Stimulated activated CD4-positive, alpha-beta T cell treated with anti-CD3 and anti-CD28 coated beads, Interleukin-4, amount 100 ng/mL, for 24 hours (primary cell): ENCODE measurements around the gene JAG1.
A peak's percentile ranks its signal among the peaks of the same experiment; 100 is the strongest.

Experiments used
- DNase-seq: peaks from one replicate; pipeline ENCODE4 v3.0.0-alpha.2; 2020

The JAG1 gene

DNA sequence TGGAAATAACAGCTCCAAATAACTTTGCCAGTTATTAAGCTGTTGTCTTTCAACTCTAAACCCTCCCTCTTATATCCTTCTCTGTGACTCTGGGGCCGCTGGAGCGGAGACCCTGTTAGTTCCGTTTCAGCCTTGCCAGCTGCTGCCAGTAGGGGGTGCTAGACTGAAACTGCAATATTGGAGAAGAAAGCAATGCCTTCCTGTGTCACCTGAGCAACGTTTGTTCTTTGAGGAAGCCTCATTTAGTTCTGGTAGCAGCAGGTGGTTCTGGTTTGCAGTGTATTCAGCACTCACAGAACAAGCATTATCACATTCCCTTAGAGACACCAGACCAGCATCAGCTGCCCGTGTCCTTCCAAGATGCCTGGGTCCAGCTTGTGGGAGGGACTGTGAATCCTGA, 22.9 kb upstream of the JAG1 start:
- DNase-seq = no peak

DNA sequence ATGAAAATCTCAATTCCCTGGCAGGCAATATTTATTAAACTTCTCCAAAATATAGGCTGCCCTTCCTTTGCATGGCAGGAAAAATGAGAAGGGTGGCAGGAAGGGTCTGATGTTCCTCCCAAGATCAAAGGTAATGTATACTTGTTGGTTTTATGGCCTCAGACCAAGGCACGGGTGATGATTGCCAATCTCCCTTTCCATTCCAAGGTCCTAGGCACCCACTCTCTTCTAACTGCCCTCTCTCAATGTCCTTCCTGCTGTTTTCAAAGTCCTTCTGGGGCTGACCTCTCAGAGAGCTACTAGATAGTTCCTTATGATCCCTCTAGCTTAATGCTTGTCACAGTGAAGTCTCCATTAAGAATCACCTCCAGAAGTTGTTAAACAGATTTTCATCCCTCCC, 15.6 kb upstream of the JAG1 start:
- DNase-seq = no peak

DNA sequence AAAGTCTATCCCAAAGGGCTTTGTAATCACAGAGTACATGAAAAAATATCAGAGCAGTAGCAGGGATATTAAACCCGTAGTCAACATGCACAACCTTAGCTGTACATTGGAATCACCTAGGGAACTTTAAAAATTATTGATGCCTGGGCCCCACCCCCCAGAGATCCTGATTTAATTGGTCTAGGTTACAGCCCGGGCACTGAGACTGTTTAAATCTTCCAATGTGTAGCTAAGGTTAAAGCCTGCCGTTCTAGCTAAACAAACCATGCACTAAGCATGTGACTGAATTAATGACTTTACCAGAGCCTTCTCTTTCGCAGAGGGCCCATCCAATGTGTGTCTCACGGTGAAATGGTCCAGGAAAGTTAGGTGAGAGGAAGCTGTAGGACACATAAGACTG, 14.1 kb upstream of the JAG1 start:
- DNase-seq = no peak

DNA sequence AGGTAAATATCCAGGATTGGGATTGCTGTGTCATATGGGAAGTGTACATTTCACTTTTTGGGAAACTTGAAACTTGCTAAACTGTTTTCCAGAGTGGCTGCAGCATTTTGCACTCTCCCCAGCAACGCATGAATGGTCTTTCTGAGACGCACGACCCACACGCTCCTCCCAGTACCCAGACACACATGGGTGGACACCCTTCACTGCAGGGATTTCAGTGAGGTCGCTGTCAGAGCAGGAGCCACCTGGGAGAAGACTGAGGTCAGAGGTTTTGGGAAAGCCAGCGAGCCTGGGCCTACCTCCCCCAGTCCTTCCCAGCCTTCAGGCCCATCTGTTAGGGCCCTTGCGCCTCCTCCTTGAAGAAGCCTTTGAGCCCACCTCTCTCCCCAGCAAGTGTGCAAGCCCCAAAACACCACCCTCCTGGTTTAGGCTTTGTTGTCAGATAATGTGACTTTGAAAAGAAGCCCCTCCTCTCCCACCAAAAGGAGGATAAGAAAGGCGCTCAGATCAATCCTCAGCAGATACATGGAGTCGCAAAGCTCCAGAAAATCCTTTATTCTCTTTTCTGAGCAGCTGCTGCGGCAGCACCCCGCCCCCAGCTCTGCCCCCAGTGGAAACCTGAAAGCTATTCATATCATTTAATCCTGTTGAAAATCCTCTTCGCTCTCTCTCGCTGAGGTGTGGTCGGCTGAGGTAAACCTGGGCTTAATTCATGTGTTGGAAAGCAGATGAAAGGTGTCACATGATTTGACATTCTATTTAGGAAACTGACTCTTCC, 12.7 kb upstream of the JAG1 start:
- DNase-seq = no peak

DNA sequence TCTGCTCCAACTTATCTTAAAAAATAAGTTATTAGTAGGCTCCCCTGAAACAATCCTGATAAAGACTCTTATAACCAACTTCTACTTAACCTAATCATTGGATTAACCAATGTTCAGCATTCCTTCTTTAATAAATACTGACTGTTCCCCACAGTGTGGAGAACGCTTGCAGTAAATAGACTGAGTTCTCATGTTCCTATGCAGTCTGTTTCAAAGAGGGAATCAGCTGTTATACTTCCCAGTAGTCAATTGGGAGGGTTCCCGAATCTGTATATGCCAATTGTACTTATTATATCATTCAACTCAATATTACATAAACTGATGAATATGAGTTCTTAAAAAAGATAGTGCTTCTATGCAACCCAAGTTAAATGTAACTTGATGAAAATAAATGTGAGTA, 9.7 kb upstream of the JAG1 start:
- no peak for DNase-seq

DNA sequence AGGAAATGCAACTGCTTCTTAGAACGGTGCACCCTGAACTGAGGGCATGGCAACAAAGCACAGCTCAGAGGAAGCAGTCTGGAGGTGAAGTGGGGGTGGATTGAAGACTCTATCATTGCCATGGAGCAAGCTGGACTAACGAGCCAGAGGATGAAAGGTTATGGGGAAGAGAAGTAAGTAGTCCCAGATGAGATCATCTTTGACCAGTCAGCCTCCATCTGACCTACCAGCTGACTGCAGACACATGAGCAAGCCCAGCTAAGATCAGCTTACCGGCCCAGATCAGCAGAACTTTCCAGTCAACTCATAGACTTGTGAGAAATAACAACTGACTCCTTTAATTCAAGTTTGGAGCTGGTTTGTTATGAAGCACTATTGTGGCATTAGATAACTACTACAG, 9.1 kb upstream of the JAG1 start:
- no peak for DNase-seq

DNA sequence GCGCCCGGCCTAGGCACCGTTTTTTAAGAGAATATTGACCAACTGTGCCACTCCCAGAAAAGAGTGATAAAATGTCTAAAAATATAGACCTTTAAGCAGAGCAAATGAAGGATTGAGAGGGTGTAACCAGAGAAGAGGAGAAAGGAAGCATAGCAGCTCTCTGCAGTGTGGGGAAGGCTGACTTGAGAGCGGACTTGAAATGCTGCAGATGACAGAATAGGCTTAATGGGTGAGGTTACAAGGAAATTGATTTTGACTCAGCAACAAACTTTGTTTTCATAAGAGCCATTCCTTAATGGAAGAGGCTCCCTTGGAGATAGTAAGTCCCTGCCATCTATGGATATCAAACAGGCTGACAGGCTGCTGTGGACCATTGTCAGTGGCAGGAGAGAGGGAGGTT, 7.7 kb upstream of the JAG1 start:
- DNase-seq = no peak

DNA sequence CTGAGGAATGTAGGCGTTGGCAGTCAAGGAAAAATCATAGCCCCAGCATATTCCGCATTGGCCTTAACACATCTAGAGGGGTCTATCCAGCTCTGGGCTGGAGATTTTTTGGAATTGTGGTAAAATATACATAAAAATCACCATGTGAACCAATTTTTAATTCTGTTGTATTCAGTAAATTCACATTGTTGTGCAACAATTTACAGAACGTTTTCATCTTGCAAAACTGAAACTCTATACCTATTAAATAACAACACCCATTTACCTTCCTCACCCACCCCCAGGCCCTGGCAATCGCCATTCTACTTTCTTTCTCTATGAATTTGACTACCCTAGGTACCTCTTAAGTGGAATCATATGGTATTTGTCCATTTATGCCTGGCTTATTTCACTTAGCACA, 6.8 kb upstream of the JAG1 start:
- DNase-seq = no peak

DNA sequence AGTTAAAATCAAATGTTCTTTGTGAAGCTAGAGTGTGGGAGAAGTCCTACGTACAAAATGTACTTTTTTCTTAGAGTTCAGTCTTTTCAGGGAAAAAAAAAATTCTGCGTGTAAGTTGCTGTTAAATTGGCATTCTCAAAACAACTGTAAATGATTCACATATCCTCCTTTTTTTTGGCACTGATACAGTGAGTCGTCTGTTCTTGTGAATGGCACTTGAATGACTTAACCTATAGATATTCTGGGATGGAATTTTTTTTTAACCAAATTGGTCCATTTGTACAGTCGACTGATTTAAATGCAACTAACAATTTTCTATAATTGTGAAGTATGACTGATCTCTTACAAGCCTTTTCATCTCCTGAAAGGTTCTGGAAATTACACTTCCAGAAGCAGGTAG, 5.5 kb upstream of the JAG1 start:
- no peak for DNase-seq

DNA sequence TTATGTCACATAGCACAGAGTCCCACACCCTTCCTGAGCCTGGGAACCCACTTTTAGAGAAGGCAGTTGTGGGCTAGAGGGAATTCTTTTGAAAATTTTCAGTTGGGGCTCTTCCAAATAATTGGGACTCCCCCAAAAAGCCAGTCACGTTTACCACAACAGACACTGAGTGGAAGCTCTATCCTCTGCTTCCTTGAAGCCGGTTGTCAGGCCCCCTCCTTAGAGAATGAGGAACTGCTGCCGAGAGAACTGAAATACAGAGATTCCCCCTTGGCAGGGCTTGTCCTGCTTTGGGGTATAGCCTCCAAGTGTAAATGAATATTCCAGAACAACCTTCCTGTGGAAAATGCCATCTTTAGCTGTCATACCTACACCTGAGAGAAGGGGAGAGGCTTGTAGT, 2.7 kb upstream of the JAG1 start:
- no peak for DNase-seq

DNA sequence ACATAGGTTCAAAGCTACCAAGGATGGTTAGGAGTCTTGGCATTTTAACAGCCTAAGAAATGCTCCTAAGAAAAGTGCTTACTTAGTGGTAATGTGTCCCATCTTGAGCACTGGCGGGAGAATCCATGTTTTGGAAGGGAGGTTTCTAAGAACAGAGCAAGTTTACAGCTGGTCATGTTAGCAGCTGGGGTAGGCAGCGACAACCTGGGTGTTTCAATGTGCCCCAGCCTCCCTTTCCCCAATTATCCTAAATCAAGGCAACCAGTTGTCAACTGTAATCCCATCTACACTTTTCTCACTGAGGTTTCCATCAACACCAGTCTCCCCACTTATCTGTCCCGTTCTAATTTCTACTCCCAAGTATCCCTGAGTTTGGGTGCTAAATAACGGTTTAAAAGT, 1.6 kb upstream of the JAG1 start:
- no peak for DNase-seq

DNA sequence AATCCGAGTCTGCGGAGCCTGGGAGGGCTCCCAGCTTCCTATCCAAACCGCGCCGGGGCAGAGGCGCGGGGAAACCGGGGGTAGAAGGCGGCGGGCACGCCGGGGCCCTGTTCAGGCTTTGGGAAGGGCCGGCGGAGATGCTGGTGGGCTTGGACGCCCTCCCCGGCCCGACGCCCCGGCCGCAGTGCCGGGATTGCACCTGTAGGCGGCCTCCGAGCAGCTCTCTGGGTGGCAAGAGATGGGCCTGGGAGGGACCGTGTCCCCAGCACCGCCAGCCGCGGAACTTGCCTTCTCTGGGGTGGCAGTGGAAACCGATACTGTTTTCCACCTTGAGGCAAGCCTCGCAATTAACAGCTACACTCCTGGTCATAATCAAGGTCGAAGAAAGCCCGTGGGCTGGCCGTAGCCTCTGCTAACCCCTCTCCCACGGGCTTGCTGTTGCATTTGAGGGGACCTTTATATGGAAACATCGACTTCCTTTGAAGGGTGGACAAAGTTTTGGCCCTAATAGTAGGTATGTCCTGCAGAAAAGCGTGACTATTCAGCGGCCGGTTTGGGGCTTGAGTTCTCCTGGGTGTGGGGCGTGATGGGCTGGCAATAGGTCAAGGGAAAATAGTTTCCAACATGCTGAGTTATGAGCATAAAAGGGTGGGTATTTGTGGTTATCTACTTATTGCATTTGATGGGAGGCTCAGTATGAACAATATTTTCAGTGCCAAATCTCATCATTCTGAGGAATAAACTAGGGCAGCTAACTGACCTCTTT, 1.1 kb upstream of the JAG1 start:
- peak; percentile 22 for DNase-seq

DNA sequence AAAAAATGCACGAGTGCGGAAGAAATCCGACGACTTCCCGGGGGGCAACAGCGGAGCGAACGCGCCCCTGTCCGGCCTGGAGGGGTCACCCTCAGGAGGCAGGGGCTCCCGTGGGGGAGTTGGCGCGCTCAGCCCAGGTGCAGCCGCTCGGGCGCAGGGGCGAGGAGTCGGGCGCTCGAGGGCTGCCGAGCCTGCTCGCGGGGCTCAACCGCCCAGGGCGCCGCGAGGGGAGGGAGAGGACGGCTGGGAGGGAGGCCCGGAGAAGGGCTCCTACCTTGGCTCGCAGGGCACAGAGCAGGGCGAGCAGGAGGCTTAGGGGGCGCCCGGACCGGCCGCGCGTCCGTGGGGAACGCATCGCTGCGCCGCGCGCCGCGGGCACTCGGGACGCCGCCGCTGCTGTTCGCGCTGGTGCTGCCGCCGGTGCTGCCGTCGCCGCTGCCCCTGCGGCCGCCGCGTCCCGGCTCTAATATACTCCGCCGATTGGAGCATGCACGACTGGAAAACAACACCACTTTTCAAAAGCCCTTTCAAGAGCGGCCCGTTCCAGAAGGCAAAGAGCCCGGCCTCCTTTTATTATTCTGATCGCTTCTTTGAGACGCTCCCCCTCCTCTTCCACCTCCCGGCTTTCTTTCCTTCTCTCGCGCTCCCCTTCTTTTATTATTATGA, 490 bp downstream of the JAG1 start:
- no peak for DNase-seq

DNA sequence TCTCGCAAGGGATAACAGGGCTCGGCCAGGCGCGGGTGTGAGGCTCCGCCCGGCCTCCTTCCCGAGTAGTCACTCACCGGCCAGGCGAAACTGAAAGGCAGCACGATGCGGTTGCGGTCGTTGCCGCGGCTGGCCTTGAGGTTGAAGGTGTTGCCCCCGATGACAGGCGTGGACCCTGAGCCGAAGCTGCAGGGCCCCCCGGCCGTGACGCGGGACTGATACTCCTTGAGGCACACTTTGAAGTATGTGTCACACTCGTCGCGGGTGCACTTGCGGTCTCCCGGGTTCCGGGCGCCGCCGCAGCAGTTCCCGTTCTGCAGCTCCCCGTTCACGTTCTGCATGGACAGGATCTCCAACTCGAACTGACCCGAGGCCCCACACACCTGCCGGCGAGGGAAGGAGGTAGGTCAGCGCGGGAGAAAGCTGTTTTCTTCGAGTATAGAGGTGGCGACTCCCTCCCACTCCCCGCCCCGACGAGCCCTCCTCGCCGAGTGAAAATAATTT, 1.1 kb downstream of the JAG1 start:
- peak; percentile 48 for DNase-seq

DNA sequence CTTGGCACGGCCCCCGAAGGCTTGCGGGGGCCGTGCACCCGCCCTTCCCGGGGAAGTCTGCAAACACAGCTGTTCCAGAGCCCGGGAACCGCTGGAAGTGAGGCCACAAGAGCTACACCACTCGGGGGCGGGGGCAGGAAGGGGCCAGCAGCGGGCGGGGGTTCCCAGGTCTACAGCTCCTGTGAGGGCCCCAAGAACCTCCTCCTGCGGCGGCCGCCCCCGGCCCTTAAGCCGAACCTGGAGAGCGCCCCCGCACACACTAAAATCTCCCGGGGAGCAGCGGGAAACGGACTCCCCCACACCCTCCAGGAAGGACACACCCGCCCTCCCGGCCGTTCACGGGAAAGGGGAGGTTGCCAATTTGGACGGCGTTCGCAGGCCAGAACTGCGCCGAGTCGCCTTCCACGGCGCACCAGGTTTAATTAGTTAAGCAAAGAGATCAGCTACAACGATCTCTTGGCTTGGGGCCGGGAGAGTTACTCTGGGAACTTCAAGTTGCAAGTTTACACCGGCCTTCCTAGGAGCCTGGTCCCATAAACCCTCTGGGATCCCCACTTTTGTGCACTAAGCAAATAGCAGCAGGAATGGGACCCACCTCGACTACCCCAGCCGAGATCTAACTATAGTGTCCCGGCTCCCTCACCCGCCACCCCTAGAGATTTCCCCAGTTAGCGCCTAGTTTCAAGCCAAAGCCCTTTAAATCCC, 1.7 kb downstream of the JAG1 start:
- no peak for DNase-seq

DNA sequence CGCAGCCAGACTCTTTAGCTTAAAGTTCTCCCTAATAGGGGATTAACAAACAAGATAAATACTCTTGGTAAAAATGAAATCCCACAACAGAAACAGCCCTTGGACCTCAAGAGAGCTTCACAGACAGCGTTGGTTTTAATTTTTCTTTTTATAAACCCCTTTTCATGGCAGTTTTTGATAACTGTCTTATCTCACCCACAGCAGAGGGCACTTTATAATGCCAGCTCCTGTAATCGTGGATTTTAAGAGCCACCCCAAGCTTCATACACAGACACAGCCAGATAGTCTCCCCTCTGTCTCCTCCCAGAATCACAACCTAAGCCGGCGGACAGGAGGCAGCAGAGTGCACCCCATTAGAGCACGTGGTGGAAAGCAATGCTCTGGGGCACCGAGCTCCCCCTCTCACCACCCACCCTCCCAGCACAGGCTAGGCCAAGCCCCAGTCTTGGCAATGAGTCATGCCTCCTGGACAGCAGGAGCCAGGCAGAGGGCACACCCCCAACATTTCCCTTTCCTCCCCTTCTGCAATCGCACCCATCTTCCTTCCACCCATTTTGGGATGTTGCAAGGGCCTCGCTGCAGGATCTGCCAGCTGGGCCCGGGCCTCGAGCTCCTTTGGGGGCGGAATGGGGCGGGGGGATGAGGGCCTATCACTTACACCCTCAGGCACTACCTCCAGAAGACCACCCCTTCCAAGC, 2.4 kb downstream of the JAG1 start:
- peak; percentile 22 for DNase-seq

DNA sequence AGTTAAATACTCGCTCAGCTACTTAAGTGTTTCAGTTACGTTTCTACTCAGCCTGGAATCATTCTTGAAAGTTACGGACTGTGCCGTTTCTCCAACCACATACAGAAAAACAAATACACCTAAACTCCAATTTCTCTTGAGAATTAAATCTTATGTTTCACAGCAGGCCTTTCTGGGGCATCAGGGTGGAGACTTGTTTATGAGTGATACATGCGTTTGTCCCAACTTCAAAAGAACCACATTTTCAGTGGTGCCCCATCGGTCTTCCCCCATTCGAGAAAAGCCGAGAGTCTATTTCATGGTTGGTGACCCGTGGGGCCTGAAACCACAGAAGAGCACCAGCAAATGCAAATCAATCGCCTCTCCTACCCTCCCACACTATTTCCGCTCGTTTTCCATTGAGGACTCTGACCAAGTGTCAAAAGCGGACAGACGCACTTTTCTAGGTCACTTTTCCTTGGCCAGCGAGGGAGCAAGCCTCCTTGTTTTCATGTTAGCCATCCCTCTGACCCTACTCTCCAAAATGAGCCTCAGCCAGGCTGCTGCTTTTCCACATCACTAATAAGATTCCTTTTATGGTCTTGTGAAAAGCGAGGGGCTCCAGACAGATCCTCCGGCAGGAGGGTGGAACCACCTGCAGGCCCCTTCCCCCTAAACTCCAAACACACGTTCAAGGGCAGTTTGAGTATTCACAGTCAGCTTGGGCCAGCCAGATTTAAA, 3.1 kb downstream of the JAG1 start:
- no peak for DNase-seq

DNA sequence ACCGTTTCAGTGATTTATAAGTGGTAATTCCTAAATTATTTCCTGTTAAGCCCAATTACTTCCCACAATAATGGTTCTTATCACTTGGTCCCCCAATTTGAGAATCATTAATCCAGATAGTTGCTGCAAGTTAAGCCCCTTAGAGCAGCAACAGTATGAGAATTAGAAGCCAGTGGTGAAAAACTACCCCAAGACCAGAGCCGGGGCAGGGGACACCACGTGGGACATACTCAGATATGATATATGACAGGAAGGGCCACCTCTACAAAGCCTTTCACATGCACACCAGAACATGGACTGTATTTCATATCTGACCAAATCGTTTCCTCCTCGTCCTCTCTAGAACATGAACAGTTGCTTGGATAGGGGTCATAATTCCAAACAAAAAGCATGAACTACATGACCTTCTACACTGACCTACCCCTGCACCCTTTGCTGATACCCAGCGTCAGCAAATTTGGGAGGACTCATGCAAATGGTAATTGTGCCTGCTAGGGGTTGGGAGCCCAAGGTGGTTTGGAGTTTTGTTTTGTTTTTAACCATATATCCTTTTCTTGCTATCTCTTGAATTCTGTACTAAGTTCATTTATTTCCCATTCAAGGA, 3.9 kb downstream of the JAG1 start:
- no peak for DNase-seq

DNA sequence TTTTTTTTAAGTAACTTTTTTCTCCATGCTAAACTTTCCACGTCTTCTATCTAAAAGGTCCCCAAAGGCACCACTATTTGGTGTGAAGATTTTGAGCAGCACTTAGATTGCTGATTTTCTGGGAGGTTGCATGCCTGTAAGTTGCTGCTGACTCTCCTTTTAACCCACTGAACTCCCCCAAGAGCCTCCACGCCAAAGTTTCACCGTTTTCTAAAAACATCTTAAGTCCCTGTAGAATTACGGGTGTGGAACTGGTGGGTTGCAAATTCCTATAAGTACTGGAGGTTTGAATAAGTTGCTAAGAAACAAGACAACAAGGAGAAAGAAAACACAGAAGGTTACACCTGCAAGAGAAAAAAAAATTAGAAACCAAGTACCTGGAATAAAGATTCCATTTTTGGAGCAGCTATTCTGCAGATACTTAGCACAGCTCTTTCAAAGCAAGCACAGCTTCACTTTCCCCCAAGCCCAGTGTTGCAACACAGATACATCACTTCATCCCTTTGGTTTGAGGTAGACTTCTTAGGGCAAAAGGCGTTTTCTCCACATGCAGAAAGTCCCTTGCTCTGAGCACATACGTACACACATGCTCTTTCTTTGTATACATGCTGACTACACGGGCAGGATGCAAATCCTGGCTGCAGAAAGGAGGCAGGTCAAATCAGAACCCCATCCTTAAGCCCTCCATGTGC, 5.0 kb downstream of the JAG1 start:
- no peak for DNase-seq

DNA sequence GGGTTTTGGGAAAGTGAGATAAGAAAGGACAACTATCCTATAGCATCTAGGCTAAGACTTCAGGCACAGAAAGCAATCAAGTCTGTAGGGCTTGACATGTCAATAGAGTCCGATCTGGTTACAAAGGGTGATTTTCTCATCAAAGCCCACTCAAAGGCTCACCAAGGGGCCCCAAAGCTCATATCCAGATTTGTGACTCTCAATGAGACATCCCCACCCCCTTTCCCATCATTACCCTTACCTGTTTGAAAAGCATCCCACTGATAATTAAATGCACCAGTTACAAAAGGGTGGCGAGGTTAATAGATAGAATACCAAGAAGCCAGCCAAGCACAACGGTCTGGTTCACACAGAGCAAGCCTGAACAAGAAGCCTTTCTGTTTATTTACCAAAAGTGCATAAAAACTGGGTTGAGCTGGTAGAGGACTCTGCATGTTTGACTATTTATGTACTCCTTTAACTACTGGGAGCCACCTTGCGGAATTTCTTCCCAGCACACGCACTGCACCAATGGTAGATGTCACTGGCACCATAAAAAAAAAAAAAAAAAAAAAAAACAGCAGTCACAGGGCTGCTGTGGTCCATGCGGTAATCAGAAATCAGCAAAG, 6.1 kb downstream of the JAG1 start:
- no peak for DNase-seq

DNA sequence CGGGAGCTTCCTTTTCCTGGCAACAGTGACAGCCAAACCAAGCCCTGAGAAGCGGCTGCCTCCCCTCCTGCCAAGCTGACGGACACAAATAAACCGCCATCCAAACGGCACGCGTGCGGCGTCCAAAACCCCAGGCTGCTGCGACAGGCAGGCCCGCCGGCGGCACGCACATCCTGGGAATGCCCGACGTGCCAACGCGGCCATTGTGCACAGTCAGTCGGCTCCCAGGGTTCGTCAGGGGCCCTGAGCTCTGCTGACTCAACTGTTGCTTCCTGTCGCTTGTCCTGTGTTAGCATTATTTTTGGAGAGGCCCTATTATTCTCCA, 6.8 kb downstream of the JAG1 start:
- no peak for DNase-seq
